HuH-7 (cell line): ENCODE measurements around the gene DHRSX.
"Not testable (repeated sequence)": the region's sequence is repeated elsewhere in the genome, so short reads cannot be mapped to it uniquely, and the experiment has no call there.

Experiments used
- DNase-seq: peaks from one replicate; pipeline ENCODE4 v3.0.0; 2011; ENCODE audit warnings: low spot score

The DHRSX gene

GRCh38 chrX:2500803-2501558 is at the start of gene DHRSX, which contains the start of gene ZBED1:
DHRSX (minus strand) TSS chrX:2500976; CDS start chrX:2500925, 51 bp downstream.
ZBED1 (minus strand) TSS chrX:2500976; CDS start chrX:2490719, 10,257 bp downstream.
- no peak for DNase-seq

GRCh38 chrX:2549876-2550275 is 49.1 kb upstream of the DHRSX start:
- DNase-seq: no peak

GRCh38 chrX:2548711-2549423 is 48.1 kb upstream of the DHRSX start:
- no peak for DNase-seq

- no peak for DNase-seq
Observed at GRCh38 chrX:2547736-2548135, 47.0 kb upstream of the DHRSX start.

- DNase-seq: no peak
Observed at GRCh38 chrX:2546496-2546895, 45.7 kb upstream of the DHRSX start.

- no peak for DNase-seq
Observed at GRCh38 chrX:2545144-2545543, 44.4 kb upstream of the DHRSX start.

- DNase-seq: no peak
Observed at GRCh38 chrX:2542826-2543521, 42.2 kb upstream of the DHRSX start.

GRCh38 chrX:2541603-2542002 is 40.8 kb upstream of the DHRSX start:
- DNase-seq: no peak

- no peak for DNase-seq
Observed at GRCh38 chrX:2540426-2540947, 39.7 kb upstream of the DHRSX start.

GRCh38 chrX:2539586-2539985 is 38.8 kb upstream of the DHRSX start:
- no peak for DNase-seq

- no peak for DNase-seq
Observed at GRCh38 chrX:2538031-2538757, 37.4 kb upstream of the DHRSX start.

GRCh38 chrX:2536974-2537373 is 36.2 kb upstream of the DHRSX start:
- no peak for DNase-seq

GRCh38 chrX:2536141-2536540 is 35.4 kb upstream of the DHRSX start:
- DNase-seq: no peak

GRCh38 chrX:2534261-2535021 is 33.7 kb upstream of the DHRSX start:
- not testable (repeated sequence) for DNase-seq

- DNase-seq: no peak
Observed at GRCh38 chrX:2533424-2533823, 32.6 kb upstream of the DHRSX start.

GRCh38 chrX:2526390-2526789 is 25.6 kb upstream of the DHRSX start:
- no peak for DNase-seq

GRCh38 chrX:2523911-2524310 is 23.1 kb upstream of the DHRSX start:
- no peak for DNase-seq

GRCh38 chrX:2521927-2522386 is 21.2 kb upstream of the DHRSX start:
- no peak for DNase-seq

GRCh38 chrX:2521092-2521926 is 20.5 kb upstream of the DHRSX start:
- DNase-seq: no peak

GRCh38 chrX:2520539-2520938 is 19.8 kb upstream of the DHRSX start:
- no peak for DNase-seq
